H1 (cell line): Measurements from ENCODE around the gene R3HDM2. TPM values are rescaled to one million over a fixed set of nuclear protein-coding genes. Genes with fewer than 3 reads are reported as not detected.

Experiments used
- ASH2L ChIP-seq: fragments of 200-600, 300-600 bp; sonication (generic); IDR thresholded peaks from one replicate; pipeline ENCODE4 v1.7.1; 2017; ENCODE audit warnings: low read length
- CEBPB ChIP-seq: IDR thresholded peaks from 2 replicates; pipeline ENCODE4 v1.6.1; 2012; ENCODE audit warnings: low read depth, low read length
- CREB1 ChIP-seq: IDR thresholded peaks from 2 replicates; pipeline ENCODE4 v1.6.1; 2012; ENCODE audit warnings: inconsistent platforms
- EZH2 ChIP-seq: fragments of 200-600 bp; sonication (generic); IDR thresholded peaks from 2 replicates; pipeline ENCODE4 v1.7.1; 2012; ENCODE audit warnings: low read depth, mild to moderate bottlenecking, moderate library complexity, low read length, inconsistent platforms; ENCODE audit not compliant: severe bottlenecking
- GABPA ChIP-seq: IDR thresholded peaks from 2 replicates; pipeline ENCODE4 v1.6.1; 2011; ENCODE audit warnings: mild to moderate bottlenecking, low read length, moderate library complexity, borderline replicate concordance; ENCODE audit not compliant: insufficient read depth
- HDAC6 ChIP-seq: IDR thresholded peaks from one replicate; pipeline ENCODE4 v1.7.1; 2012; ENCODE audit warnings: low read depth, mild to moderate bottlenecking, inconsistent platforms, low read length, moderate library complexity
- KDM5A ChIP-seq: fragments of 200-600 bp; IDR thresholded peaks from 2 replicates; pipeline ENCODE4 v1.7.1; 2012; ENCODE audit warnings: mild to moderate bottlenecking, low read length, inconsistent platforms, mixed read lengths
- PHF8 ChIP-seq: fragments of 200-600 bp; sonication (generic); conservative IDR thresholded peaks from 2 replicates; pipeline ENCODE4 v1.7.1; 2012; ENCODE audit warnings: low read depth, mild to moderate bottlenecking, inconsistent platforms, low read length, moderate library complexity
- POLR2A ChIP-seq, 2 experiments: IDR thresholded peaks; 1 replicate in 1 of 2; 2 replicates in 1 of 2; pipeline ENCODE4 v1.6.1; 2011; ENCODE audit warnings: low read depth in 2 of 2, low read length in 2 of 2, mild to moderate bottlenecking in 2 of 2; ENCODE audit errors: control extremely low read depth in 1 of 2
- POU5F1 ChIP-seq: IDR thresholded peaks from 2 replicates; pipeline ENCODE4 v1.6.1; 2011; ENCODE audit warnings: low read depth, mild to moderate bottlenecking, low read length, moderate library complexity
- RAD21 ChIP-seq, 2 experiments: IDR thresholded peaks in 1 of 2; conservative IDR thresholded peaks in 1 of 2; 2 replicates each; pipeline ENCODE4 v1.6.1; 2011; ENCODE audit warnings: low read depth in 2 of 2, low read length in 2 of 2, improper control_type of control experiment in 1 of 2, inconsistent platforms in 1 of 2, mild to moderate bottlenecking in 1 of 2, moderate library complexity in 1 of 2
- RNF2 ChIP-seq: fragments of 200-900, 300-1000 bp; sonication (generic); IDR thresholded peaks from 2 replicates; pipeline ENCODE4 v1.7.1; 2016; ENCODE audit warnings: borderline replicate concordance, low read depth, mild to moderate bottlenecking, antibody characterized with exemption, low read length; ENCODE audit not compliant: poor library complexity, severe bottlenecking; ENCODE audit errors: missing control alignments
- SAP30 ChIP-seq: fragments of 300-600 bp; sonication (generic); IDR thresholded peaks from 2 replicates; pipeline ENCODE4 v1.7.1; 2012; ENCODE audit warnings: low read length, moderate library complexity, mild to moderate bottlenecking, inconsistent platforms; ENCODE audit not compliant: insufficient read depth, insufficient replicate concordance
- SIN3A ChIP-seq, 2 experiments: IDR thresholded peaks in 1 of 2; conservative IDR thresholded peaks in 1 of 2; 2 replicates each; pipeline ENCODE4 v1.6.1; 2011 to 2012; ENCODE audit warnings: low read length in 2 of 2, improper control_type of control experiment in 1 of 2, low read depth in 1 of 2, mild to moderate bottlenecking in 1 of 2
- SP2 ChIP-seq: IDR thresholded peaks from 2 replicates; pipeline ENCODE4 v1.6.1; 2012; ENCODE audit warnings: mild to moderate bottlenecking, low read length, inconsistent platforms
- polyA plus RNA-seq, 7 experiments: library from polyadenylated mRNA; depleted of rRNA in 3 of 7; stranded (reverse) in 5 of 7; unstranded in 2 of 7; fragments of >200 nt in 5 of 7; fragments of 200-250 nt in 2 of 7; gene quantifications; 1 replicate in 5 of 7; 2 replicates in 1 of 7; 4 replicates in 1 of 7; pipeline versions ENCODE4 v1.2.1 to v1.2.3, GENCODE V29; 2011 to 2013; ENCODE audit warnings: missing spikeins in 2 of 7, mixed read lengths in 2 of 7
- total RNA-seq: library from RNA; stranded (reverse); fragmentation: NEBNext Ultra II Directional; extraction: Animal tissue kit (Norgen Biotek cat#: 25700); gene quantifications from 2 replicates; pipeline ENCODE4 v1.2.1, GENCODE V29; 2021
- TF ChIP-seq, protein P1 (sequence below): IDR thresholded peaks from 2 replicates; pipeline ENCODE4 v1.6.1; 2012; ENCODE audit warnings: low read length, inconsistent platforms
- TF ChIP-seq, protein P2 (sequence below): IDR thresholded peaks from 2 replicates; pipeline ENCODE4 v1.6.1; 2012; ENCODE audit warnings: inconsistent platforms
- TF ChIP-seq, protein P3 (sequence below), 3 experiments: IDR thresholded peaks; 1 replicate in 2 of 3; 2 replicates in 1 of 3; pipeline versions ENCODE4 v1.5.1 to v1.6.1; 2011; ENCODE audit warnings: low read length in 3 of 3, mild to moderate bottlenecking in 3 of 3, inconsistent platforms in 2 of 3, low read depth in 1 of 3, moderate library complexity in 1 of 3; ENCODE audit not compliant: insufficient read depth in 1 of 3; ENCODE audit errors: control extremely low read depth in 1 of 3

The R3HDM2 gene
- total and polyA plus RNA-seq, 2 of the 8 experiments (the other 6 are each of a cell fraction or from before 2014, with no cell fraction given) = 25.6 to 27.0 TPM

DNA sequence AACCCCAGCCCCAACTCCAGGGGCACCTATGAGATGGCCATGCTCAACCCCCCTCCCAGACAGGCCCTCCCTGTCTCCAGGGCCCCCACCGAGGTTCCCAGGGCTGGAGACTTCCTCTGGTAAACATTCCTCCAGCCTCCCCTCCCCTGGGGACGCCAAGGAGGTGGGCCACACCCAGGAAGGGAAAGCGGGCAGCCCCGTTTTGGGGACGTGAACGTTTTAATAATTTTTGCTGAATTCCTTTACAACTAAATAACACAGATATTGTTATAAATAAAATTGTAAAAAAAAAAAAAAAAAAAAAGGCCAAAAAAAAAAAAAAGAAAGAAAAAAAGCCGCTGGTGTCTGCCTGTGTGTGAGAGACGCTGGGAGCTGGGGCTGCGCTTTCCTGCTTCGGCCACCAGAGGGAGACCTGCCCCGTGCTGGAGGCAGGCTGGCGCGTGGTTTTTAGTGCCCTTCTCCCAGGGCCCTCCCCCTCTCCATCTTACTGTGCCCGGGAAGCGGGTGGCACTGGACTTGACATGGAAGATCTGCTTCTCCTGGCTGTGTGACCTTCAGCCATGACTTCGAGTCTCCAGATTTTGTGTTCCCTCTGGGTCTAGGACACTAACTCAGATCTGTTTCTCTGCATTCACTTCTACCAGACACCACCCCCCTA, 217.7 kb downstream of the R3HDM2 start (continued):
- TF ChIP-seq RNF2 (no peak), SAP30 (no peak), HDAC6 (no peak), PHF8 (no peak), GABPA (no peak), KDM5A (no peak), CEBPB (no peak), CREB1 (peak; percentile 24; the same call in 1 of the 2 replicates), POLR2A (IDR thresholded peaks at IDR 0.05; ENCODE audit: control extremely low read depth in 1 of 2, low read depth in 2 of 2, low read length in 2 of 2) (peak in 1 of 2 experiments; percentile 22; a peak in 1 of 3 replicates), POU5F1 (no peak), SP2 (no peak), SIN3A (conservative IDR thresholded peaks at IDR 0.05 in 1 of 2, IDR thresholded peaks at IDR 0.05 in 1 of 2; ENCODE audit: low read depth in 1 of 2, low read length in 2 of 2) (no peak), RAD21 (IDR thresholded peaks at IDR 0.05 in 1 of 2, conservative IDR thresholded peaks at IDR 0.05 in 1 of 2; ENCODE audit: low read depth in 2 of 2, low read length in 2 of 2) (peak; percentile 76), EZH2 (no peak), ASH2L (no peak)
- TF ChIP-seq, protein P1, sequence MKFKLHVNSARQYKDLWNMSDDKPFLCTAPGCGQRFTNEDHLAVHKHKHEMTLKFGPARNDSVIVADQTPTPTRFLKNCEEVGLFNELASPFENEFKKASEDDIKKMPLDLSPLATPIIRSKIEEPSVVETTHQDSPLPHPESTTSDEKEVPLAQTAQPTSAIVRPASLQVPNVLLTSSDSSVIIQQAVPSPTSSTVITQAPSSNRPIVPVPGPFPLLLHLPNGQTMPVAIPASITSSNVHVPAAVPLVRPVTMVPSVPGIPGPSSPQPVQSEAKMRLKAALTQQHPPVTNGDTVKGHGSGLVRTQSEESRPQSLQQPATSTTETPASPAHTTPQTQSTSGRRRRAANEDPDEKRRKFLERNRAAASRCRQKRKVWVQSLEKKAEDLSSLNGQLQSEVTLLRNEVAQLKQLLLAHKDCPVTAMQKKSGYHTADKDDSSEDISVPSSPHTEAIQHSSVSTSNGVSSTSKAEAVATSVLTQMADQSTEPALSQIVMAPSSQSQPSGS = 0 out of 2 replicates have a peak, but pooled peaks have one; percentile 17
- TF ChIP-seq, protein P2, sequence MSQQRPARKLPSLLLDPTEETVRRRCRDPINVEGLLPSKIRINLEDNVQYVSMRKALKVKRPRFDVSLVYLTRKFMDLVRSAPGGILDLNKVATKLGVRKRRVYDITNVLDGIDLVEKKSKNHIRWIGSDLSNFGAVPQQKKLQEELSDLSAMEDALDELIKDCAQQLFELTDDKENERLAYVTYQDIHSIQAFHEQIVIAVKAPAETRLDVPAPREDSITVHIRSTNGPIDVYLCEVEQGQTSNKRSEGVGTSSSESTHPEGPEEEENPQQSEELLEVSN = no peak
- TF ChIP-seq, protein P3, sequence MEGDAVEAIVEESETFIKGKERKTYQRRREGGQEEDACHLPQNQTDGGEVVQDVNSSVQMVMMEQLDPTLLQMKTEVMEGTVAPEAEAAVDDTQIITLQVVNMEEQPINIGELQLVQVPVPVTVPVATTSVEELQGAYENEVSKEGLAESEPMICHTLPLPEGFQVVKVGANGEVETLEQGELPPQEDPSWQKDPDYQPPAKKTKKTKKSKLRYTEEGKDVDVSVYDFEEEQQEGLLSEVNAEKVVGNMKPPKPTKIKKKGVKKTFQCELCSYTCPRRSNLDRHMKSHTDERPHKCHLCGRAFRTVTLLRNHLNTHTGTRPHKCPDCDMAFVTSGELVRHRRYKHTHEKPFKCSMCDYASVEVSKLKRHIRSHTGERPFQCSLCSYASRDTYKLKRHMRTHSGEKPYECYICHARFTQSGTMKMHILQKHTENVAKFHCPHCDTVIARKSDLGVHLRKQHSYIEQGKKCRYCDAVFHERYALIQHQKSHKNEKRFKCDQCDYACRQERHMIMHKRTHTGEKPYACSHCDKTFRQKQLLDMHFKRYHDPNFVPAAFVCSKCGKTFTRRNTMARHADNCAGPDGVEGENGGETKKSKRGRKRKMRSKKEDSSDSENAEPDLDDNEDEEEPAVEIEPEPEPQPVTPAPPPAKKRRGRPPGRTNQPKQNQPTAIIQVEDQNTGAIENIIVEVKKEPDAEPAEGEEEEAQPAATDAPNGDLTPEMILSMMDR (IDR thresholded peaks at IDR 0.05; ENCODE audit: control extremely low read depth in 1 of 3, insufficient read depth in 1 of 3, low read depth in 1 of 3, low read length in 3 of 3) = peak in 2 of 3 experiments; percentile 88 to 90; a peak in 3 of 4 replicates
